Right hindlimb (tissue), 1 donor: ENCODE measurements around the gene ATP11A.
A peak's percentile ranks its signal among the peaks of the same experiment; 100 is the strongest.

Experiments used
- DNase-seq: peaks from one replicate; pipeline ENCODE4 v3.0.0-alpha.2; 2018

Gene ATP11A

DNA sequence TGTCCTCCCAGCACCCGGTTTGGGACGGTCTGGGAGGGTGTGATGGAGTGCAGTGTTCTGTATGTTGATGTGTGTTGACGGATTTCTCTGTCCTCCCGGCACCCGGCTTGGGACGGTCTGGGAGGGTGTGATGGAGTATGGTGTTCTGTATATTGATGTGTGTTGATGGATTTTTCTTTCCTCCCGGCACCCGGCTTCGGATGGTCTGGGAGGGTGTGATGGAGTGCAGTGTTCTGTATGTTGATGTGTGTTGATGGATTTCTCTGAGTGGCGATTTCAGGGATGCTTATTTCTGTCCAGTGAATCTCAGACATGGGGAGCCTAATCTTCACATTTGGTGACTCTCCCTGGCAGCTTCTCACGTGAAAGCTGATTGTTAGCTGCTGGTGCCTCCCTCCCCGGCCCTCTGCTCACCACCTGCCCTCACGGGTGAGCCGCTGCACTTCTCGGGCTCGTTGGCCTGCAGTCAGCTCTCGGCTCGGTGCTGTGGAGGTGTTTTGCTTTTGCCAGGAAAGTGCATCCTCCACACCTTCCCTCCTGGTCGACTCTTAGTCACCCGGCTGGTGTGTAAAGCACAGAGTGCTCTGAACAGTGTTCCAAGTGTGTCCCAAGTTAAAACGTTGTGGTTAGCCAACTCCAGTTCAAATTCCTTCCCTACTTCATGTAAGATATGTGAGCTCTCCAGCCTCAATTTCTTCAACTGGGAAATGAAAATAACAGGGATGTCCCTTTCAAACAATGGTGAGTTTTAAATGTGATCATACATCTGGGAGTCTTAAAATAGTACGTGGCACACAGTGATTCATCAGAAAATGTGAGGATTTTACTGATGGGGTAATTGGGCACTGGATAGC is 54.6 kb downstream of the ATP11A start:
- no peak for DNase-seq

DNA sequence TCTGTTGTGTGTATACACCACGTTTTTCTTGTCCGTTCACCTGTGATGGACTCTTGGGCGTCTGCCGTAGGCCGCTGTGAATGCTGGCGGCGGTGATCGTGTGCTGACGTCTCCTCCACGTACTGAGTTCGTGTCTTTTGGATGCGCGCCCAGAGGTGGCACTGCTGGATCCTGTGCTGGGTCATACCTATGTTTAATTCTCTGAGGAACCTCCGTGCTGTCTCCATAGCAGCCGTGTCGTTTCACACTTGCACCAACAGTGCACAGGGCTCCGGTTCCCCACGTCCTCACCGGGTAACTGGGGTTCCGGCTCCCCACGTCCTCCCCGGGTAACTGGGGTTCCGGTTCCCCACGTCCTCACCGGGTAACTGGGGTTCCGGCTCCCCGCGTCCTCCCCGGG is 56.2 kb downstream of the ATP11A start:
- DNase-seq, result no peak

DNA sequence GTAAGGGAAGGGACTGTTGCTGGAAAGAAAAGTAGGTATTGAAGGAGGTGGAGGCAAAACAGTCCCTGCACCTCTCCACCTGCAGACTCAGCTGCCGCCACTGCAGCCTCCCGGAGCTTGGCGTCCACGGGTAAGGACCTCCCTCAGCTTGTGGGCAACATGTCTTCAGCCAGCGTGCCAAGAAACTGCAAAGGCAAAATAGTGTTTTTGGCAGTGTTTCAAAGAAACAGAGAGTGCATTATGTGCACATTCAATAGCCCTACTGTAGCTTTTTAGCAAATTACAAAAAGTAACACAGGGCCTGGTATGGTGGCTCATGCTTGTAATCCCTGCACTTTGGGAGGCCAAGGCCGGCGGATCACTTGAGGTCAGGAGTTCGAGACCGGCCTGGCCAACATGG is 57.4 kb downstream of the ATP11A start:
- DNase-seq, result no peak

DNA sequence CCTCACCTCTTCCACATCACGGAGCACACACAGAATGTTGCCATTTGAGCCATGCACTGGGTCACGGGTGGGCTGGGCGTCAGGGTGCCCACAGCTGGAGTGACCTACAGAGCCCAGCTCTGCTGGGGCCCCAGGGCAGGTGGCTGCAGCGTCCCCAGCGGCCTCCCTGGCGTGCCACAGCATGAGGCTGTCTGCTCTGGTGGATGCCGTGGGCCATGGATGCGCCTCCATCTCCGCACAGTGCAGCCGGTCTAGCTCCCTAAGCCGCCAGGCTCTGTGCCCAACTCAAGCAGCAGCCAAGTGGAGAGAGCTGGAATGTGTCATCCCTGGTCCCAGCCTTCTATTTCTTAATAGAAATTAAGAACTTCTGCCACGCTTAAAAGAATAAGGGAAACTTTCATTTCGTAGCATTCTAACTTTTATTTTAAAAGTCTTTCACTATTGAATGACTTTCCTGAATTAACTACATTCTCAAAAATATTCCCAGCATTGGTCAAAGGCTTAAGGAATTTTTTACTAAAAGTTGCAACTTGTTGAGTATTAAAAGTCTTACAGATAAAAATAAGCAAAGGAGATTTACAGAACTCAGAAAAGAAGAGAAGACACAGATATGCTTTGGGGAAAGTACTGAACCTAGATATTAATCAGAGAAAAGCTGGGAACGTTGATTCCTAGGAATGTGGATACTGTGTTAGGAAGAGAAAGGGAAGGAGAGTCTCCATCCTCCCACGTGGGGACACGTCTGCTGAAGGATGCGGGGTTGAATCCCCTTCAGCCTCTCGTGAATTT is 59.3 kb downstream of the ATP11A start:
- no peak for DNase-seq

DNA sequence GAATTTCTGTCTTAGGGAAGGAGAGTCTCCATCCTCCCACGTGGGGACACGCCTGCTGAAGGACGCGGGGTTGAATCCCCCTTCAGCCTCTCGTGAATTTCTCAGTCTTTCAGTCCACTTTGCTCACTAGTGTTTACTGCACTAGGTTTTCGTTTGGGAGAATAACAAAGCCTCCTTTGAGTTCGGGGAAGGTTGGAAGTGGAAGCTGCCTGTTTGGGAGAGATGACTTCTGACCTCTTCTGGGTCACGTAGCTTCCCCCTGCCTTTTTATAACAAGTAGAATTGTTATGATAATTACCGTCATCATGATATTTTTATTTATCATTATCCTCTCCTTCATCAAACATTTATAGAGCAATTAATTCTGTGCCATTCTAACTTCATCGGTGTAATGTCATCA is 60.7 kb downstream of the ATP11A start:
- DNase-seq, result no peak

DNA sequence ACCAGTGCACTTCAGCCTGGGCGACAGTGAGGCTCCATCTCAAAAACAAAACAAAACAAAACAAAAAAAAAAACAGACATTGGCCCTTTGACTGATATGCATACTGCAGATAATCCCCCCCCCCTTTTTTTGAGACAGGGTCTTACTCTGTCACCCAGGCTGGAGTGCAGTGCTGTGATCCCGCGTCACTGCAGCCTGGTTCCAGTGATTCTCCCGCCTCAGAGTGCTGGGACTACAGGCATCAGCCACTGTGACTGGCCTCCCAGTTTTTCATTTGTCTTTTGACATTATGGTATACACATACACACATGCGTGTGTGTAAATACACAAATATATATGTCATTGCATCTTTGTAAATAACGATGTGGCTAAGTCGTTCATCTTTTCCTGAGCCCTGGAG is 61.8 kb downstream of the ATP11A start:
- no peak for DNase-seq

DNA sequence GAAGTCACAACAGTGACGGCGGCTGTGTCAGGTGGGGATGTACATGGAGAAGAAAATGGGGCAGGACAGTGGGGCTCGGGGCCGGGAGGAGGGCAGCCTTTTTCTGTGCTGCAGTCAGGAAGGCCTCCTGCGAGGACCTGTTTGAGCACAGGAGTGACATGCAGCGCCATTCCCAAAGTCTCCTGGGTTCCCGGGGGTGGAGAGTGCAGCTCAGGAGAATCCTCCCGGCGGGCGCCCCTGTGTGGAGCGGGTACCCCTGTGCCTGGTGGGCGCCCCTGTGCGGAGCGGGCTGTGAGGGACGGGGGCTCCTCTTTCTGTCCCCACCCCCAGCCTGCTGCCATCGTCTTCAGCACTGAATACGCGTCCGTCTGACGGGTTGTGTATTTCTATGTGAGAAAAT is 62.4 kb downstream of the ATP11A start:
- no peak for DNase-seq

DNA sequence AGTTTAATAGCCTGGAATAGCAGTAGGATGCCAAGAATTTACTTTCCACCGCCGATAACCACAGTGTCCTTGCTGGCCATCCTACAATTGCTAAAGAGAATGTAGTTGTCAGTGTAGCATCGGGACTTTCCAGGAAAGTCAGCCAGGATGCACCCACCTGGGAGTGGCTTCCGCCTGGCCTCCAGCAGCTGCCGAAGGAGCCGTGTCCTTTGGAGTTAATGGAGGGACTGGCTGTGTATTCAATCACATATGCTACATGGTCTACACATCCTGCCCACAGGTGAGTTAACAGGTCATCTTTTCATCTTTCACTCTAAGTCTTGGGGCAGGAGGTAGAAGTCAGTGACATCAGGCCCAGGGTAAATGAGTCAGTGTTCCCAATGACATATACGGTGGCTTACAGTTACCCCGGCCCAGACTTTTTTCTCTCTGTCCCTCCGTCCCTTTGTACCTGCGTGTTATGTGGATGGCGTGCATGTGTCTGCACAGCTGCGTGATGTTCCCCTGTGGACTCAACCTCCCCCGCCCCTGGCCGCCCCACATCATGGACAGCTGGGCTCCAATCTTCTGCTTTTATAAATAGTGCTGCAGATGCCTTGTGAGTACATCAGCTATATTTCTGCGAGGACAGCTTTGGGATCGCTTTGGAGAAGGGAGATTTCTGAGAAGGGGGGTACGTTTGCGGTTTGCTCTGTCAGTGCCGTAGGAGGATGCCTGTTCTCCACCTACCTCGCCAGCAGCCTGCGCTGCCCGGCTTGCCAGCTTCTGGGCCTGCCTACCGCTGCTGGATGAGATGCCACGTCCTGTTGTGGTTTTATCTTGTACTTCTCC is 63.1 kb downstream of the ATP11A start:
- DNase-seq, result peak; percentile 58

DNA sequence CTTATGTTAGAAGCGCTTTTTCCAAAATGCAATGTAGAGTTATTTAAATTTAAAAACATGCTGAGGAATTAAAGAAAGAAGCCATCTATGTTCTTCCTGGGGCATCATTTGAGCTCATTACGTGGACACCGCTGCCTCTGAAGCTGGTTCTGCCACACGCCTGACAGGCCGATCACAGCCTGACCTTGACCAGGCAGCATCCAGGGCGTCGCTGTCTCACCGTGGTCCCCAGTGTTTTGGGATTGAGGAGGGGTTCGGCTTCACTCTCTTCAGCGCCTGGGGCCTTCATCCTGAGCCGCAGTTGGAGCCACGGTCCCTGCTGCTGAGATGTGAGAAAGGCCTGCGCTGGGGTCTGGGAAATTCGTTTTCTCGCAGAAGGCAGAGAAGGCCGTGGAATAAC is 64.0 kb downstream of the ATP11A start:
- no peak for DNase-seq

DNA sequence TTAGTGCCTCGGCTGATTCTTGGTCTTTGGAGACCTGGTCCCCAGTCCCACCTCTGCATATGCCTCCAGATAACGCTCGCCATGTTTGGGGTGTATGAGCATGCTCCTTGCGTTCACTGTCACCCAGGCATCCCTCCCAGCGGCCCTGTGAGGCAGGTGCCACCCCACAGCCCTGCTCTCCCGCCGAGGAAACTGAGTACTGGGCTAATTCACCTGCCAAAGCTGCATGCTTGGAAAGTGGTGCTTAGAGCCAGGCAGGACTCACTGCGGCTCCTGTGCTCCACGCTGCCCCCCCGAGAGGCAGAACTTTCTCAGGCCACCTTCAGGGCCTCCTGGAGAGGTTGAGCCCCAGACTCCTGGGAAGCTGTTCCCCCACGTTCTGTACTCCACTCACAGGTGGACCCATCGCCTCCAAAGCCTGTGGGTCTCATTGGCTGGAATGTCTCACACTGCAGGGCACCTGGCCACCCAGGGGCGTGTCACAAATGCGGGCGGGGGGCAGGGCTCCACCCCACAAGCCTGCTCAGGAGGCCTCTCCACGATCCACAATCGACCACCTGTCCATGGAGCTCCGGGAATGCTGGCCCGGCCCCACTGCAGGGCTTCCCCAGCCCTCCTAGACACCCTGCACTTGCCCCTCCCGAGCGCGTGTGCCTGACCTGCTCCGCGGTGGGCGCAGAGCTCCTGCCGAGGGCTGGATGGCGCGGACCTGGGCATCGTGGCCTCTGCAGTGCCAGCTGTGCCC is 64.6 kb downstream of the ATP11A start:
- DNase-seq, result no peak

DNA sequence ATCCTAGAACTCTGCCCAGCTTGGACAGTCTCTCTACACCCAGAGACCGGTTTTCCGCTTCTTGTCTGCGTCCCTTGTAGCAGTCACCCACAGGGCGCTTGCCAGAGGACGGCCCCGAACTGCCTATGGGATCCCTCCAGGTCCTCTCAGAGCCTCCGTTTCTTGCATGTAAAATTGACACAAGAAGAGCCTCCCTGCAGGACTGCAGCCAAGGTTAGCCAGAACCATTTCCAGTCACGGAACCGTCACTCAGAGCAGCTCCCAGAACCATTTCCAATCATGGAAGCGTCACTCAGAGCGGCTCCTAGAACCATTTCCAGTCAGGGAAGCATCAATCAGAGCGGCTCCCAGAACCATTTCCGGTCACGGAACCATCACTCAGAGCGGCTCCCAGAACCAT is 65.5 kb downstream of the ATP11A start:
- no peak for DNase-seq

DNA sequence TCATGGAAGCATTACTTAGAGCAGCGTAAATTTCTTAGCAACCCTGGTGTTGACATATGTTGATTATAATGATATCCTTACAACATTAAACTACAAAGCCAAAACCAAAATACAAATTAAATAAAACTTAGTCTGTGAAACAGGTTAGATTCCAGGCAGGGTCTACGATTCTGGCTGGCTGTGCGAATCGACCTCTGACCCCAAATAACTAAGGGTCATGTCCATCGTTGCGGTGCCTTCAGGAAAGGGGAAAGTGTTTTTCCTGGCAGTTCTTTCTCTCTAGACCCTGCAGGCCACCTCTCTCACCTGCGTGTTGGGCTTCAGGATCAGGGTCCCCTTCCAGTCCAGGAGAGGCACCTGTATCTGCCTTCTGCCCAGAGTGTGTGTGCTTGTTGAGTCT is 66.2 kb downstream of the ATP11A start:
- DNase-seq, result no peak

DNA sequence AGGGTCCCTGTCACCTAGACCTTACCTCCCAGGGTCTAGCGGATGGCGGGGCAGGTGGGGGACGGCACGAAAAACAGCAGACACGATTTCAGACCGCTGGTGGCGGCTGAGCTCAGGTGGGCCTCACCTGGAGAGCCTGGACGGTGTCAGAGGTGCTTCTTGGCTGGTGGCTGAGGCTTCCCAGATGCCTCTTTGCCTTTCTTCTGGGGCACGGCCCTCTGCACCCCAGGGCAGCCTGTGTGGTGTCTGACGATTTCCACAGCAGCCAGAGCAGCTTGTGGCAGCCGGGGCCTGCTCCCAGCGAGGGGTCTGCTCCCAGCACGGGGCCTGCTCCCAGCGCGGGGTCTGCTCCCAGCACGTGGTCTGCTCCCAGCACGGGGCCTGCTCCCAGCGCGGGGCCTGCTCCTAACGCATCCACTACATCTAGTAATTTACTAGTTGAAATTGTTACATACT is 66.7 kb downstream of the ATP11A start:
- no peak for DNase-seq

DNA sequence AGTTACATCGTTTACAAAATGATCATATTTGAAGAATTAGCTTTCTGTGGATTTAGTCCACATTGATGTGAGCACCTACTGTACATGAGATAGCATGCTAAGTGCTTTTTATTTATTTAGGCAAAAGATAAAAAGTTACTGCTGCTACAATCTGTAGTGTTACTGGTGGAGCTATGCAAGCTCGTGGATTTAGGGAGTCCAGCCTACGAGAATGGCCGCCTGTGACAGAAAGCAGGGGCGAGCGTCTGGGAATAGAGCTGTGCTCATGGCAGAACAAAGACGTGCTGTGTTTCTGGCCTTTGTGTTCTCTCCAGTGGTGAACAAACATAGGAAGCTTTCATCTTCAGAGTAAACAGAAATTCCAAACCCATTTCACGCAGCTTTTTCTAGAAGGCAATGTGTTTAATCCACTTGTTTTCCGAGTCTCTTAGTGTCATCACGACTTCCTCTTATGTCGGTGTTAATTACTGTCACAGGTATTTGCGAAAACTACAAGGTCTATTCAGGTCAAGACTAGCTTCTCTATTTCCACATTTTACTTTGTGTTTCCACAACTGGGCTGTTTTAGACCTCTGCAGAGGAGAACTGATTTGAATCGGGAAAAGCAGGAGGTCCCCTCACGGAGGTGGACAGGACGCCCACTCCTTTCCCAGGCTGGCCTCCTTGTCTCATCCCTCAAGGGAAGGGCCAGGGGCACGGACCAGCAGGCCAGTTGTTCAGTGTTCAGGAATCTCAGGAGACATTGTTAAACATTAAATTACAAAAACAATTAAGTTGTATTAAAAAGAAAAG is 67.3 kb downstream of the ATP11A start:
- no peak for DNase-seq

DNA sequence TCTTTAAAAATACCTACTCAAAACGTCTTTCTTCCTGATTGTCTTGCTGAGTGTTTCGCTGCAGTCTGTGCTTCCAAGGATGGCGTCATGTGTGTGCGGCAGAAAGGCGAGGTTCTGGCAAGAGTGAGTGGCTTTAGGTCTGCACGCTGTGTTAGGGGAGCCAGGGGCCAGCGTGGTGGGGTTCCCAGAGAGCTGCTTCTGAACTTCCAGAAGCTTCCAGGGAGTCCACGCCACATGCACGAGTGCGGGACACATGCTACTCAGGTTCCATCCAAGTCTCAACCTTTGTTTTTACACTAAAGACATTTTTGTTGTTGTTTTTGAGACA is 67.9 kb downstream of the ATP11A start:
- DNase-seq, result peak; percentile 57

DNA sequence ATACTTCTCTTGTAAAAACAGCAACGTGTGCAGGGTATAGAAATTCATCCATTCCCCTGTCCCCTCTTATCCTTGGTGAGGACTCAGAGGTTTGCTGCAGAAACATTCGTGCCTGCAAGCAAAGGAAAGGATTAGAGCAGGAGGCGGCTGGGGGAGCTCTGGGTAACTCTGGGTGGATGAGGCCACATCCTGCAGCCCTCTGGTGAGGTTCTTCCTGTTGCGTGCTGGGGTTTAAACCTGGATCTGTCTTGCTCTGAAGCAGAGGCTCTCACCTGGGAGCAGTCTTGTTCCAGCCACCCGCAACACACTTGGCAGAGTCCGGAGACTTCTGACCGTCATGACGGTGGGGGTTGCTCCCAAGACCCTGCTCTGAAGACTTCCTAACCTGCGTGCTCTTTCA is 69.2 kb downstream of the ATP11A start:
- DNase-seq, result no peak

DNA sequence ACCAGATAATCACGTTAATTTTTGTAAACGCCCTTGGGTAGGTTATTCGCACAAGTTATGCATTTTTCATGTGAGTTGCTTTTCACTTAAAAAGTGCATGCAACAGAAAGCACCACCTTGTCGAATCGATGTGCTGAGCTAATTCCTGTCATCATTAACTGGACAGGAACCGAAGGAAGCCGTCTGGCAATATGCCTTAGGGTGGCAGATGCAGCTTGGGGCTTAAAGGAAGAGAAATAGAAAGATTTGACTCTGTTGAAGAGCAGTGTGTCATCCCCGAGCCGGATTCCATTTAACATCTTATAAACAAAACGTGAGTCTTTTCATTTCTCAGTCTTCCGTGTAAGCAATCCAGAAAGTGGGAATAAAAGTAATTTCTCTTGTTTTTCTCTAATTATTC is 70.0 kb downstream of the ATP11A start:
- DNase-seq, result no peak

DNA sequence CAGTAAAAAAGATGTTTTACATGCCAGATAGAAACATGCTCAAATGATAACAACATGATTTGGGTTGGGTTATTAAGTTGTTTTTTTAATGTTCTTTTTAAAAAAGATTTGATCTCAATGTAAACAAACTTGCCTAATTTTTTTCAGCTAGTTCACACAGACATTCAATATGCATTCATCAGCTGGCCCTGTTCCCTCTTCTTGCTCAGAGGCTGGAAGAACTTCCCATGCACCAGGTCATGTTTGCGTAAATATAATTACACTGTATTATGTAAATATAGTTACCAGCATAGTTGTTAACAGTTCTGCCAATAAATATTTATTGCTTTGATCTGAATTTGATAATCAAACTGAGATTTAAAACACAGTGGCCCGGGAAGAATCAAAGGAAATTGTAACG is 70.6 kb downstream of the ATP11A start:
- no peak for DNase-seq

DNA sequence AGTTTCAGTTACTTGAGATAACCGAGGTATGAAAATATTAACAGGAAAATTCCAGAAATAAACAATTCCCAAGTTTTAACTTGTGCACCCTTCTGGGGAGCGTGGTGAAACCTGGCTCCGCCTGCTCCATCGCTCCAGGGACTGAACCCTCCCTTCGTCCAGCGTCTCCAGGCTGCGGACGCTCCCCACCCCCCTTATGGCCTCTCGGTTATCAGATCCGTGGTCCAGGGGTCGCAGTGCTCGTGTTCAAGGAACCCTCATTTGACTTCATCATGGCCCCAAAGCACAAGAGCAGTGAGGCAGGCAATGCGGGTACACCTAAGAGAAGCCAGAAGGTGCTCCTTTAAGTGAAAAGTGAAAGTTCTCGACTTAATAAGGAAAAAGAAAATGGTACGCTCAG is 71.1 kb downstream of the ATP11A start:
- DNase-seq, result no peak

DNA sequence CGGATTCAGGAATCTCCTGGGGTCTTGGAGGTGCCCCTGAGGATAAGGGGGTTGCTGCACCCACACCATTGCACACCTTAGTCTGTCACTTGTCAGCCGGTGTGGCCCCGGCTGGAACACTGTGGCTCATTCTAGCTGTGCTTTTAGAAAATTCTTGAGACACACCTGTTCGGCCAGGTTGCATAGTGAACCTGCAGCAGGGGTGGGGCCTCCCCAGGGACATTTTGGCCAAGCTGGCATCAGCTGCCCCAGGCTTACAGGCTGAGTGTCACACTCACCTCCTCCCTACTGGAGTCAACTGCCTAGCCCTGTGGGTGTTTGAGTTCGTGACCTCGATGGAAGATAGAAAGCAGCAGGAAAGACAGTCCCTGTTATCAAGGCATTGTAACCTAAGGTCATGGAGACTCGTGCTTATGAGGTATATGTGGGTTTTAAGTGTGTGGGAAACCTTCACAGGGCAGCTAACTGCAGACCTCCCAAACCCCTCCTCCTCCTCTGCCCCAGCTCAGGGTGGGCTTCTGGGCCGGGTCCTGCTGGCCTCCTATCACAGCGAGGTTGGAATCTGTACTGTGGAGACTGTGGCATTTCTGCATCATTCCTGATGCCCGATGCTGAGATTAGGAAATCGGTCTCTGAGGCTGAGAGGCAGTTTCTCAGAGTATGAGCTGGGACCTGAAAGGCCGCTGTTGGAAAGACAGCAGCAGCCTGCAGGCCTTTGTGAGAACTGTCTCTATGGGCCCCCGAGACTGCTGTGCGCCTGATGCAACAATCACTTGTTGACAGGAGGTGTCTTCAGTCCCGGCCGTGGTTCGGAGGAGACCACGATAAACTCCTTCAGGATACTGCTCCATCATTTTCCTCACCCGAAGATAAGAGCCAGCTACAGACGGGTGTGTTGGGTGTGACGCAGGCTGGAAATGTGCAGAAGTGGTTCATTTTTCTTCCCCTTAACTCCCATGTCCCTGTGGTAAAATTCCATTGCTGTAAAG is 72.2 kb downstream of the ATP11A start:
- no peak for DNase-seq

DNA sequence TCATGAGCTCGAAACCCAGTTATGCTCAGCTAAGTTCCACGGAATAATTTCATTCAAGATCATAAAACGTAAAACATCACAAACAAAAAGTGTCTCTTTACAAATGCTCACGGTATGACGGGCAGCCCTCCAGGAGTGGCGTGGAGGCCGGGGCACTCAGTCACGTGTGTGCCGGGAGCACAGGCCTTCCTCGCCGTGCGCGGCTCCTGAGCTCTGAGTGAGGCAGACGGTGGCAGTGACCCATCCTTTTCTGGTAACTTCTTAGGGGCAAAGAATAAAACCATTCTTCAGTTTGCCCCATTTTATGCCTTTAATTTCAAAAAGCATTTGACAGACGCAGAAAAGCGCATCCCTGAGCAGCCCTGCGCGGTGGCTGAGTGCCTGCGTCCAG is 72.8 kb downstream of the ATP11A start:
- DNase-seq, result no peak
